HG03196 (cell line): ENCODE results near the gene PEX10.

Source experiments
- ATAC-seq: cut with Tn5 transposase; IDR thresholded peaks from one replicate; pipeline ENCODE4 v1.9.1; 2021; ENCODE audit not compliant: unreplicated experiment

PEX10 gene

DNA sequence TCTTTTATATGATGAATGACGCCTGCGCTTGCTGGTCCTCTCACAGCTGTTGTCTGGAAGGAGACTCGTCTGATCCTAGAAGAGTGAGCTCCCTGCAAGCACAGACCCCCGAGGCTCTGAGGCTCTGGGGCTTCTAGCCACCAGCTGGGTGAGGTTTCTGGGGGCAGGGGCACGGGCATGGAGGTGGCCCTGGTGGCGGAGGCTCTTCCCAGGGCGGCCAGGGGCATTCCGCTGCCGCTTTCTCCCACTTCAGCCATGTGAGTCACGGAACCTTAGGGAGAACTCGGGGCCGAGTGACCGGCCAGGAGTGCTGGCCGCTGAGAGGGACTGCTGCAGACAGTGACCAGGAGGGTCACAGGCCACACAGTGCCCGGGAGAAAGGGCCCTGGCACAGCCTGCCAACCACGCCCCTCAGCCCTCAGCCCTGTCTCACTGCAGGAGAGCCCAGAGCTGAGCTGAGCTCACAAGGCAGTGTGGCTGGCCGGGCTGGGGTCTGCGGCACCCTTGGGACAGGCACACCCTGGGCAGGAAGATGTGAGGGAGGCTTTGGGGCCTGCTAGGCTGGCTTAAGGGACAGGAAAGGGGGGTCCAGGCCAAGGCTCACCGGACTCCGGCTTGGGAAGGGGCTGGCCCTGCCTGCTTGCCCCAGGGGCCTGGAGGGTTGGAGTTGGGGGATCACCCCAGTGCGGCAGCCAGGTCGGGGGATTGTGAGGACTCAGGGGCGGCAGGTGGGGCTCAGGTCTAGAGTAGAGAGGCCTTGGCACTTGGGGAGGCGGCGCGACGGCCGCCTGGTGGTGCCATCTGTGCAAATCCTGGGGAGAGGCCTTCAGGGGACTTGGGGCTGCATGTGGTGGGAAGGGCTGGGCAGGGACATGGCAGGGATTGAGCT is 56.7 kb downstream of the PEX10 start:
- ATAC-seq, result no peak

DNA sequence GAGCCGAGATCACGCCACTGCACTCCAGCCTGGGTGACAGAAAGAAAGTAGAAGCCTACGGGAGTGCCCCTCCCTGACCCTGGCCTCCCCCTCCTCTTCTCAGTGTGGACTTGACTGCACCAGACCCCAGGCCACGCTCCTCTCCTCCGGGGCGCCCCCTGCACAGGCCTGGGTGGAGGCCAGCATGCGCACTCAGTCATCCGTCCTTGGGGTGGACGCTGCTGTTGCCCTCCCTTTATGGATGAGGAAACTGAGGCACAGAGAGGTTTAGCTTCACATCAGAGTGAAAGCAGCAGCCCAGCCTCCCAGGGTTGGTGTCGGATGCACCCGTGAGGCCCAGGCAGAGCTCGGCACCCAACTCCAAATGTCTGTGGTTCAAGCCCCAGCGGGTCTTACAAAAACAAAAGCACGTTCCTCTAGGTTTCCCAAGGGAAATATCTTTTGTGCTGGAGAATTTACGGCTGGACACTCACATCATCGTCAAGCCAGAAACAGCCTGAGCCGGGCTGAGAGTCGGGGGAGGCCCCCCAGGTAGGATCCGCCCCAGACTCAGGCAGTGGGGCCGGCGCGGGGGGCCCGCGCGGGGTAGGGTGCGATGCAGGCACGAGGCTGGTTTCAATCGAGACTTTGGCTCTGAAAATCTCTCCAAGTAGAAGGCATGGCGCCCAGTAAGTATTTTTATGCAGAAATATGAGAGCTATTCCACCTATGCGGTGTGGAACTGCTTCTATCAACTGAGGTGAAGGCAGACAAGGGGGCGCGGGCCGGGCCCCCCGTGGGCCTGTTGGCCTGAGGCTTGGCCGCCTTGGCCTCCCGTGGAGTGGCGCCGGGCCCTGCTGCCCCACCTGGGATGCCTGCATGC is 57.6 kb downstream of the PEX10 start:
- no peak for ATAC-seq
